ENCODE measurements around the gene FCER1A.

The FCER1A gene

DNA sequence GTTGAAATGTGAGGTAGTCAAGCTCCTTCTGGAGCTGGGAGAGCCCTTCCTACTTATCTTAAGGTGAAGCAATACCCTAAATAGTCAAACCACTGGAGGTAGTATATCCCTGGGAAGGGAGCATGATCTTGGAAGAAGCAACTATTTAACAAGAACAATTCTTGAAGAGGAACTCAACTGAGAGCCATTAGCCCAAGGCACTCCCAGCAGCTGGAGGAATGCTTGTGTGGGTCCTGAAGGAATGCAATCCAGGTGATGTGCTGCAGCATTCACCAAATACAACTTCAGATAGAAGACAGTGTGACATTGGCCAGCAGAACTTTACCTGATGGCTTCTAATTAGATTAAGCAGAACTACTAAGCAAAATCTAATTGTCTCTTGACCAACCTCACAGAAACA, 9.5 kb downstream of the FCER1A start:
- ATAC-seq (ENCODE audit: insufficient read depth, low read depth) (no peak), DNase-seq (no peak)
- H3K9ac ChIP-seq (ENCODE audit: low read depth, low read length) = no peak overlapping the region
- H3K9me3 ChIP-seq (ENCODE audit: insufficient read depth, low read length, severe bottlenecking) = no peaks in the 10 kb centered on the region
- H3K4me1 ChIP-seq (ENCODE audit: insufficient read depth, low read length) = no peaks in the 10 kb centered on the region
- H3K27me3 ChIP-seq (ENCODE audit: insufficient read depth, low read length, poor library complexity) = peaks cover 15% of the 10 kb centered on the region
- H3K79me2 ChIP-seq (ENCODE audit: insufficient read depth, low read length) = no peaks in the 10 kb centered on the region
- no peaks in the 10 kb centered on the region for H4K20me1 ChIP-seq (ENCODE audit: insufficient read depth, low read length)
- H3K27ac ChIP-seq (ENCODE audit: low read length) = no peak overlapping the region
- TF ChIP-seq EZH2 (IDR thresholded peaks at IDR 0.05; ENCODE audit: borderline replicate concordance, low read depth, low read length, severe bottlenecking) = no peak
- no peak for TF ChIP-seq CTCF (IDR thresholded peaks at IDR 0.05; ENCODE audit: borderline replicate concordance, extremely low read depth, low read length, poor library complexity, severe bottlenecking)
- no peak overlapping the region for H2AFZ ChIP-seq (ENCODE audit: low read depth, low read length)
- no peak overlapping the region for H3K4me2 ChIP-seq (ENCODE audit: insufficient read depth, low read length)
- H3K36me3 ChIP-seq (ENCODE audit: insufficient read depth, low read length) = no peaks in the 10 kb centered on the region
- no peak overlapping the region for H3K4me3 ChIP-seq (ENCODE audit: low read depth in 1 of 2, low read length in 2 of 2)

- H3K4me3 ChIP-seq (ENCODE audit: low read depth in 1 of 2, low read length in 2 of 2) = no peak overlapping the region
- H3K9ac ChIP-seq (ENCODE audit: low read depth, low read length) = no peak overlapping the region
- H3K27ac ChIP-seq (ENCODE audit: low read length) = no peak overlapping the region
- H3K9me3 ChIP-seq (ENCODE audit: insufficient read depth, low read length, severe bottlenecking) = no peaks in the 10 kb centered on the region
- no peak overlapping the region for H3K4me2 ChIP-seq (ENCODE audit: insufficient read depth, low read length)
- ATAC-seq (ENCODE audit: insufficient read depth, low read depth) = no peak
- peaks cover 10% of the 10 kb centered on the region for H3K27me3 ChIP-seq (ENCODE audit: insufficient read depth, low read length, poor library complexity)
- TF ChIP-seq EZH2 (IDR thresholded peaks at IDR 0.05; ENCODE audit: borderline replicate concordance, low read depth, low read length, severe bottlenecking) (no peak), CTCF (IDR thresholded peaks at IDR 0.05; ENCODE audit: borderline replicate concordance, extremely low read depth, low read length, poor library complexity, severe bottlenecking) (no peak)
- H4K20me1 ChIP-seq (ENCODE audit: insufficient read depth, low read length) = no peaks in the 10 kb centered on the region
- H3K36me3 ChIP-seq (ENCODE audit: insufficient read depth, low read length) = no peaks in the 10 kb centered on the region
- no peaks in the 10 kb centered on the region for H3K4me1 ChIP-seq (ENCODE audit: insufficient read depth, low read length)
- H3K79me2 ChIP-seq (ENCODE audit: insufficient read depth, low read length) = no peaks in the 10 kb centered on the region
- no peak for DNase-seq
- H2AFZ ChIP-seq (ENCODE audit: low read depth, low read length) = no peak overlapping the region
These were observed 13.2 kb downstream of the FCER1A start for GRCh38 chr1:159315381-159315780.

GRCh38 chr1:159318784-159319551, 16.8 kb downstream of the FCER1A start:
- no peak for TF ChIP-seq CTCF (IDR thresholded peaks at IDR 0.05; ENCODE audit: borderline replicate concordance, extremely low read depth, low read length, poor library complexity, severe bottlenecking)
- no peak for TF ChIP-seq EZH2 (IDR thresholded peaks at IDR 0.05; ENCODE audit: borderline replicate concordance, low read depth, low read length, severe bottlenecking)
- H3K4me2 ChIP-seq (ENCODE audit: insufficient read depth, low read length) = no peak overlapping the region
- ATAC-seq (ENCODE audit: insufficient read depth, low read depth) (no peak), DNase-seq (no peak)
- H3K36me3 ChIP-seq (ENCODE audit: insufficient read depth, low read length) = no peaks in the 10 kb centered on the region
- no peaks in the 10 kb centered on the region for H3K27me3 ChIP-seq (ENCODE audit: insufficient read depth, low read length, poor library complexity)
- no peak overlapping the region for H2AFZ ChIP-seq (ENCODE audit: low read depth, low read length)
- no peaks in the 10 kb centered on the region for H4K20me1 ChIP-seq (ENCODE audit: insufficient read depth, low read length)
- no peak overlapping the region for H3K9ac ChIP-seq (ENCODE audit: low read depth, low read length)
- H3K9me3 ChIP-seq (ENCODE audit: insufficient read depth, low read length, severe bottlenecking) = no peaks in the 10 kb centered on the region
- H3K4me3 ChIP-seq (ENCODE audit: low read depth in 1 of 2, low read length in 2 of 2) = no peak overlapping the region
- no peaks in the 10 kb centered on the region for H3K4me1 ChIP-seq (ENCODE audit: insufficient read depth, low read length)
- H3K79me2 ChIP-seq (ENCODE audit: insufficient read depth, low read length) = no peaks in the 10 kb centered on the region
- no peak overlapping the region for H3K27ac ChIP-seq (ENCODE audit: low read length)
